ENCODE measurements around the gene RACGAP1.

DNA sequence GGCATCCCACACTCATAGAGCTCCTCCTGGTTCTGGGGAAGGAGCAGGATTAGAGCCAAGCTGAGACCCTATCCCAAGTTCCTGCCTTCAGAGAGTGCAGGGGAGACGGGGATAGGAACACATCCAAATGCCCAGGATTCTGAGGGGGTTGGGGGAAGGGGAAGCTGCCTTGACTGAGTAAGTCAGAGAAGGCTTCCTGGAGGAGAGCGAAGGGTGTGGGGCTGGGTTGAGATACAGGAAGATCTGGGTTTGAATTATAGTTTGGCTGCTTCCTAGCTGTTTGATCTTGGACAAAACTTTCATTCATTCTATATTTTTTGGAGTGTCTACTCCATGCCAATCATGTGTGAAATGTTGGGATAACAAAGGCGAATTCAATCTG lies 82.8 kb downstream of the RACGAP1 start:
- TF ChIP-seq, protein P1, sequence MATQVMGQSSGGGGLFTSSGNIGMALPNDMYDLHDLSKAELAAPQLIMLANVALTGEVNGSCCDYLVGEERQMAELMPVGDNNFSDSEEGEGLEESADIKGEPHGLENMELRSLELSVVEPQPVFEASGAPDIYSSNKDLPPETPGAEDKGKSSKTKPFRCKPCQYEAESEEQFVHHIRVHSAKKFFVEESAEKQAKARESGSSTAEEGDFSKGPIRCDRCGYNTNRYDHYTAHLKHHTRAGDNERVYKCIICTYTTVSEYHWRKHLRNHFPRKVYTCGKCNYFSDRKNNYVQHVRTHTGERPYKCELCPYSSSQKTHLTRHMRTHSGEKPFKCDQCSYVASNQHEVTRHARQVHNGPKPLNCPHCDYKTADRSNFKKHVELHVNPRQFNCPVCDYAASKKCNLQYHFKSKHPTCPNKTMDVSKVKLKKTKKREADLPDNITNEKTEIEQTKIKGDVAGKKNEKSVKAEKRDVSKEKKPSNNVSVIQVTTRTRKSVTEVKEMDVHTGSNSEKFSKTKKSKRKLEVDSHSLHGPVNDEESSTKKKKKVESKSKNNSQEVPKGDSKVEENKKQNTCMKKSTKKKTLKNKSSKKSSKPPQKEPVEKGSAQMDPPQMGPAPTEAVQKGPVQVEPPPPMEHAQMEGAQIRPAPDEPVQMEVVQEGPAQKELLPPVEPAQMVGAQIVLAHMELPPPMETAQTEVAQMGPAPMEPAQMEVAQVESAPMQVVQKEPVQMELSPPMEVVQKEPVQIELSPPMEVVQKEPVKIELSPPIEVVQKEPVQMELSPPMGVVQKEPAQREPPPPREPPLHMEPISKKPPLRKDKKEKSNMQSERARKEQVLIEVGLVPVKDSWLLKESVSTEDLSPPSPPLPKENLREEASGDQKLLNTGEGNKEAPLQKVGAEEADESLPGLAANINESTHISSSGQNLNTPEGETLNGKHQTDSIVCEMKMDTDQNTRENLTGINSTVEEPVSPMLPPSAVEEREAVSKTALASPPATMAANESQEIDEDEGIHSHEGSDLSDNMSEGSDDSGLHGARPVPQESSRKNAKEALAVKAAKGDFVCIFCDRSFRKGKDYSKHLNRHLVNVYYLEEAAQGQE (IDR thresholded peaks at IDR 0.05; ENCODE audit: insufficient read depth in 1 of 2, low read depth in 2 of 2, low read length in 2 of 2): no peak
- TF ChIP-seq SIN3A (IDR thresholded peaks at IDR 0.05; ENCODE audit: borderline replicate concordance, insufficient read depth, low read length) (no peak), POLR2AphosphoS5 (IDR thresholded peaks at IDR 0.05; ENCODE audit: low read depth, low read length) (no peak), TAF1 (IDR thresholded peaks at IDR 0.05; ENCODE audit: borderline replicate concordance, insufficient read depth, low read length) (no peak)

All from PFSK-1 (cell line).